Pancreas (tissue), 10 donors: Measurements from ENCODE around the gene EEF2. TPM values are rescaled to one million over a fixed set of nuclear protein-coding genes. Genes with fewer than 3 reads are reported as not detected.
"Not testable (repeated sequence)": the region's sequence is repeated elsewhere in the genome, so short reads cannot be mapped to it uniquely, and the experiment has no call there.

Experiments used
- ATAC-seq, 4 donors: fragments of 200-7000 bp; cut with Tn5 transposase; one replicate each; pipeline versions ENCODE4 v1.8.0 to v1.9.1; 2020; ENCODE audit warnings: mild to moderate bottlenecking in 4 of 4, moderate library complexity in 4 of 4
- DNase-seq, 6 donors: peaks; one replicate each; pipeline ENCODE4 v3.0.0-alpha.2; 2020
- FAIRE-seq: peaks from 2 replicates; lab custom pipeline; 2012; peaks lifted over from hg19 to GRCh38; lab: Jason Lieb, UNC
- H3K27ac ChIP-seq, 4 donors: fragments of 200-600 bp; sonication (generic); 1 replicate in 3 of 4; 2 replicates in 1 of 4; pipeline versions ENCODE4 v1.5.0 to v1.8.0; 2020
- H3K27me3 ChIP-seq, 4 donors: fragments of 200-600 bp; one replicate each; pipeline ENCODE4 v1.8.0; 2021
- H3K36me3 ChIP-seq, 3 donors: fragments of 200-600 bp; sonication (generic) in 1 of 3; one replicate each; pipeline versions ENCODE4 v1.5.0 to v1.8.0; 2020 to 2021
- H3K4me1 ChIP-seq, 3 donors: fragments of 200-600 bp; one replicate each; pipeline ENCODE4 v1.8.0; 2021
- H3K4me3 ChIP-seq, 4 donors: fragments of 200-600 bp; sonication (generic) in 2 of 4; one replicate each; pipeline versions ENCODE4 v1.5.0 to v1.8.0; 2020 to 2021
- H3K9me3 ChIP-seq, 4 donors: fragments of 200-600 bp; one replicate each; pipeline ENCODE4 v1.8.0; 2021
- CTCF ChIP-seq, 4 donors: fragments of 200-600 bp; sonication (generic) in 3 of 4; IDR thresholded peaks; one replicate each; pipeline versions ENCODE4 v1.5.0 to v1.8.0; 2021; ENCODE audit warnings: antibody characterized with exemption in 4 of 4
- WGBS, 2 donors: extraction: QIAGEN DNeasy Blood & Tissue Kit; methylation state at CpG; one replicate each; pipeline ENCODE4 v1.1.7; 2013; 5-methylcytosine and 5-hydroxymethylcytosine counted together
- intact Hi-C, 3 donors: fragments of 100-400 bp; cut with DNase I; formaldehyde crosslinking; loops; one replicate each; pipeline versions ENCODE4 v1.11.1 to v1.14.2; 2022
- polyA plus RNA-seq, 2 donors: library from polyadenylated mRNA; stranded (reverse); fragments of 200-250 nt; gene quantifications; one replicate each; pipeline ENCODE4 v1.2.3, GENCODE V29; 2013
- total RNA-seq, 6 donors: library from RNA; stranded (reverse); fragmentation: NEBNext Ultra II Directional in 4 of 6; extraction: Animal tissue kit (Norgen Biotek cat#: 25700) in 4 of 6; gene quantifications; one replicate each; pipeline versions ENCODE4 v1.2.1 to v1.2.4, GENCODE V29; 2021 to 2023
- donor health status: healthy with polysubstance abuse.
- donor health status: DM: no; HTN: no; CAD: no; lungs with moderate emphysema.
- donor health status: DM: no; HTN: no; CAD: no.
- donor health status: control.
- donor health status: control.
- donor health status: Bipolar disorder and iron deficiency.
- donor health status: DM: yes; HTN: yes; CAD: no.
- donor health status: DM: no; HTN: no; CAD: no.
- donor health status: DM: no; HTN: no; CAD: no.
- donor health status: DM: yes; HTN: yes; CAD: no.

Gene EEF2
- total and polyA plus RNA-seq, 8 donors: 545 to 4,238 (median 2,452) TPM

GRCh38 chr19:3945838-3946237 is 39.4 kb downstream of the EEF2 start:
- FAIRE-seq (no peak), ATAC-seq (no peak)
- 39 to 42% methylated on average over 2 of the region's 2 CpGs for WGBS, 2 donors

GRCh38 chr19:3944018-3944721 is 41.1 kb downstream of the EEF2 start:
- 83 to 87% methylated on average over 11 of the region's 11 CpGs for WGBS, 2 donors
- intact Hi-C loops: no loop called here

More at GRCh38 chr19:3945838-3946237, 39.4 kb downstream of the EEF2 start:
- intact Hi-C loops: loop anchor here in 1 of 3 donors (1.0 kb wide), 1 partner anchor 20 kb away; no protein-coding TSS in a partner anchor
- Histone ChIP-seq H3K27me3 (no peaks in the 10 kb centered on the region), H3K9me3 (no peaks in the 10 kb centered on the region), H3K4me3 (no peak overlapping the region), H3K27ac (no peak overlapping the region), H3K36me3 (no peaks in the 10 kb centered on the region), H3K4me1 (peaks cover 0 to 3% (median 0%) of the 10 kb centered on the region in 3 donors)
- no peak for TF ChIP-seq CTCF (IDR thresholded peaks at IDR 0.05)
- DNase-seq: no peak

GRCh38 chr19:3942790-3943409 is 42.4 kb downstream of the EEF2 start:
- FAIRE-seq: no peak
- no peak for DNase-seq
- H3K27me3 ChIP-seq: no peaks in the 10 kb centered on the region
- no peaks in the 10 kb centered on the region for H3K4me1 ChIP-seq
- 86 to 90% methylated on average over 8 of the region's 8 CpGs for WGBS, 2 donors
- ATAC-seq: no peak
- no peak for TF ChIP-seq CTCF (IDR thresholded peaks at IDR 0.05)
- no peak overlapping the region for H3K27ac ChIP-seq
- no peaks in the 10 kb centered on the region for H3K36me3 ChIP-seq
- intact Hi-C loops: no loop called here
- H3K4me3 ChIP-seq: no peak overlapping the region
- no peaks in the 10 kb centered on the region for H3K9me3 ChIP-seq

More at GRCh38 chr19:3944018-3944721, 41.1 kb downstream of the EEF2 start:
- ATAC-seq (no peak), DNase-seq (no peak), FAIRE-seq (no peak)
- H3K27me3 ChIP-seq: no peaks in the 10 kb centered on the region
- H3K27ac ChIP-seq: no peak overlapping the region
- H3K9me3 ChIP-seq: no peaks in the 10 kb centered on the region
- no peaks in the 10 kb centered on the region for H3K4me1 ChIP-seq
- TF ChIP-seq CTCF (IDR thresholded peaks at IDR 0.05): no peak
- H3K4me3 ChIP-seq: no peak overlapping the region
- no peaks in the 10 kb centered on the region for H3K36me3 ChIP-seq

- FAIRE-seq, DNase-seq, intact Hi-C loops, H3K36me3 ChIP-seq, H3K4me3 ChIP-seq, H3K27ac ChIP-seq, H3K4me1 ChIP-seq, H3K9me3 ChIP-seq, H3K27me3 ChIP-seq, ATAC-seq: not testable (repeated sequence)
- WGBS, 2 donors: 89 to 91% methylated on average over 22 of the region's 22 CpGs
These were observed 46.8 kb downstream of the EEF2 start for GRCh38 chr19:3938300-3938950.
